WI38 (cell line): Measurements from ENCODE around the gene MAMSTR.

Source experiments
- H3K4me3 ChIP-seq: 2 replicates; pipeline ENCODE4 v1.5.1; 2011; ENCODE audit warnings: low read depth, mild to moderate bottlenecking, control low read depth, low read length
- TF ChIP-seq, protein P1 (sequence below): IDR thresholded peaks from 2 replicates; pipeline ENCODE4 v1.5.1; 2012; ENCODE audit warnings: low read depth, mild to moderate bottlenecking, control low read depth, low read length

The MAMSTR gene

DNA sequence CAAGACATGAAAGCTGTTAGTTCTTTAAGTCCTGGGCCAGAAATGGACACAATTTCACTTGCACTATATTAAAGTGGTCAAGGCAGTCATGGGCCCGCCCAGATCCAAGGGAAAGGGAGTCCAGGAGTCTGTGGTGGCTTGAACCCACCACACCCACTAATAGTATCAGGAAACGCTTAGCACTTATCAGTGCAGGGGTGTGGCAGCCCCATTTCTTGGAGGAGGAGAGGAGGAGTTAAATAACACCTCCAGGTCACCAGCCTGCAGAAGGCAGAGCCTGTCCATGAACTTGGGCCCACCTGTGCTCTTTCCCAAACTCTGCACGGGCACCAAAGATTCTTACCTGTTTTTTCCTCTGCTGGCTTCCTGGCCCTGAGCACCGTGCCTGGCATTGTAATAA lies 41.3 kb downstream of the MAMSTR start:
- no peak overlapping the region for H3K4me3 ChIP-seq
- TF ChIP-seq, protein P1, sequence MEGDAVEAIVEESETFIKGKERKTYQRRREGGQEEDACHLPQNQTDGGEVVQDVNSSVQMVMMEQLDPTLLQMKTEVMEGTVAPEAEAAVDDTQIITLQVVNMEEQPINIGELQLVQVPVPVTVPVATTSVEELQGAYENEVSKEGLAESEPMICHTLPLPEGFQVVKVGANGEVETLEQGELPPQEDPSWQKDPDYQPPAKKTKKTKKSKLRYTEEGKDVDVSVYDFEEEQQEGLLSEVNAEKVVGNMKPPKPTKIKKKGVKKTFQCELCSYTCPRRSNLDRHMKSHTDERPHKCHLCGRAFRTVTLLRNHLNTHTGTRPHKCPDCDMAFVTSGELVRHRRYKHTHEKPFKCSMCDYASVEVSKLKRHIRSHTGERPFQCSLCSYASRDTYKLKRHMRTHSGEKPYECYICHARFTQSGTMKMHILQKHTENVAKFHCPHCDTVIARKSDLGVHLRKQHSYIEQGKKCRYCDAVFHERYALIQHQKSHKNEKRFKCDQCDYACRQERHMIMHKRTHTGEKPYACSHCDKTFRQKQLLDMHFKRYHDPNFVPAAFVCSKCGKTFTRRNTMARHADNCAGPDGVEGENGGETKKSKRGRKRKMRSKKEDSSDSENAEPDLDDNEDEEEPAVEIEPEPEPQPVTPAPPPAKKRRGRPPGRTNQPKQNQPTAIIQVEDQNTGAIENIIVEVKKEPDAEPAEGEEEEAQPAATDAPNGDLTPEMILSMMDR, result no peak

DNA sequence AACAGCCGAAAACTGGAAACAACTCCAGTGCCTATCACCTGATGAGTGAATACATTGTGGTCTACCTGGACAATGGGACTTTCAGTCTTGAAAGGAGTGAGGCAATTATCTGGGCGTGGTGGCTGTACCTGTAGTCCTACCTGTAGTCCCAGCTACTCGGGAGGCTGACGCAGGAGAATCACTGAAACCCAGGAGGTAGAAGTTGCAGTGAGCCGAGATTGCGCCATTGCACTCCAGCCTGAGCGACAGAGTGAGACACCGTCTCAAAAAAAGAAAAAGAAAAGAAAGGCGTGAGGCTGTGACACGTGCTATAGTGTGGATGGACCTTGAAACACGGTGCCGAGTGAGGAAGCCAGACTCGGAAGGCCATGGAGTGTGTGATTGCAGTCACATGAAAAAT lies 42.6 kb downstream of the MAMSTR start:
- H3K4me3 ChIP-seq, result no peak overlapping the region
- TF ChIP-seq, protein P1, result no peak

DNA sequence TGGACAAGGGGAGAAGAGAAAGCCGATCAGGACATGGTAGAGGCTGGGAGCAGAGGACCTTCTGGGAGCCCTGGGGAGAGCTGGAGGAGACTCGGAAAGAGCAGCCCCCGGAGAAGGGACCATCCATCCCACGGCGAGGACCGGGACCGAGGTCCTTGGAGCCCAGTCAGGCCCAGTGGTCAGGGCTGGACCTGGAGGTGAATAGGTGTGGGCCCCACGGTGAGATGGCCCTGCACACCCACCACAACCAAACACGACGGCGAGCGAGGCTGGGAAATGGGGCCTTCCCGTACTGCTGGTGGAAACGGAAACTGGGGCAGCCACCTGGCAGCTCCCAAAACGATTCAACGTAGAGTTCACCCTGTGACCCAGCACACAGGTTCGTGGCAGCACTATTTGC lies 43.0 kb downstream of the MAMSTR start:
- H3K4me3 ChIP-seq, result no peak overlapping the region
- TF ChIP-seq, protein P1, result no peak

DNA sequence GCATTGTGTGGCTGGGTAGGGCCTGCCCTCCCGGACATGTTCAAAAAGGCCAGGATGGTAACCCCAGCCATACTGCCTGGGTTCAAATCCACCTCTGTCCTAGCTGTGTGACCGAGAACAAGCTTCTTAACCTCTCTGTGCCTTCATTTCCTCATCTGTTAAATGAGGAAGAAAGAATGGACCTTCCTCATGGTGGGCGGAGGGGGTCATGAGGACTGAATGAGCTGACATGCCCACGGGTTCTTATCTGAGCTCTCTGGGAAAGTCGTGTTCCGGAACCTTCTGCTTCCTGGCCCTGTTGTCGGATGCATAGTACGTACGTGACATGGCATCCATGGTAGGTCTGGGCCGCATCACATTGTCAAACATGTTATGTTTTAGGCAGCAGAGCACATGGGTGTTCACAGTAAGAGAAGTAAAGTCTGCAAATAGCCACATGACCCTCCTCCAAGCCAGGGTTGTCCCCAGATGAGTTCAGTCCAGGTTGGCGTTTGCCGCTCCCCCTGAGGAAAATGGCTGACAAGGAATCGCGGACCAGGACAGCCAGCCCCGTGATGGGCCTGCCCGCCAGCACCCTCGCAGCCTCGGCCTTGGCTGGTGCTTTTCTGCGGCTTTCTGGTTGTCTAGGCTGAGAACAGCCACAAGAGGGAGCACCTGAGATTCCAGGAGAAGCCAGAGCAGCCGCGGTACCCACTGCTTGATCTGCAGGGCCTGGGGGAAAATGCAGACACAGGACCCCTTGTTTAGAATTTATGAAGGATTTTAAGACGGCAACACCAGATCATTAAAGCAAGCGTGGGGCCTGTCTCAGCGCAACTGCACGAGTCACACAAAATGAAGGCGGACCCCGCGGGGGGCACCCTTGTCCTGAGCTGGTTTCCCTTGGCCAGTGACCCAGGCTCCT lies 44.4 kb downstream of the MAMSTR start:
- H3K4me3 ChIP-seq, result no peak overlapping the region
- TF ChIP-seq, protein P1, result peak; percentile 82

DNA sequence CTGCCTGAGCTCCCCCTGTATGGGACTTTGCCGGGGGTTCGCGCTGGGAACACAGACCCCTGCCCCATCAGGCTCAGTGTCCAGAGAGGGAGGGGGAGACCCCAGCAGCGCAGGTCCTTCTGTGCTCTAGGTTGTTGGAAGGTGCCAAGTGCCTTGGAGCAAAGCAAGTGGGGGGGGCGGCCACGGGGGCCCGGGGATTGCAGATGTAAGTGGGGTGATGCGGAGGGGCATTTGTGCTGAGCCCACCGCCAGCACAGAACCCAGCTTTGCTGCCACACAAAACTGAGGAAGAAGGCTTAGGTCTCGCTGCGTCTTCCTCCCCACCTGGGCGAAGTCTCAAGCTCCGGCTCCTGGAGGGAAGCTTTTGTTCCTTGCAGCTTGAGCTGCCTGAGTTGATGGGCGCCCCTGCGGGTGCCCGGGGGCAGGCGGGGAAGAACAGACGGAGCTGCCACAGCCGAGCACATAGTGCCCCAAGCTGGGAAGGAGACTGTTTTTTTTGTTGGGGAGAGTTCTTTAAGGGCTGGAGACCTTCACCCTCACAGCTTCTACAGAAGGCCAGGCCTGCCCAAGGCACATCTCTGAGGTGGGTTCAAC lies 45.2 kb downstream of the MAMSTR start:
- H3K4me3 ChIP-seq, result no peak overlapping the region
- TF ChIP-seq, protein P1, result no peak

DNA sequence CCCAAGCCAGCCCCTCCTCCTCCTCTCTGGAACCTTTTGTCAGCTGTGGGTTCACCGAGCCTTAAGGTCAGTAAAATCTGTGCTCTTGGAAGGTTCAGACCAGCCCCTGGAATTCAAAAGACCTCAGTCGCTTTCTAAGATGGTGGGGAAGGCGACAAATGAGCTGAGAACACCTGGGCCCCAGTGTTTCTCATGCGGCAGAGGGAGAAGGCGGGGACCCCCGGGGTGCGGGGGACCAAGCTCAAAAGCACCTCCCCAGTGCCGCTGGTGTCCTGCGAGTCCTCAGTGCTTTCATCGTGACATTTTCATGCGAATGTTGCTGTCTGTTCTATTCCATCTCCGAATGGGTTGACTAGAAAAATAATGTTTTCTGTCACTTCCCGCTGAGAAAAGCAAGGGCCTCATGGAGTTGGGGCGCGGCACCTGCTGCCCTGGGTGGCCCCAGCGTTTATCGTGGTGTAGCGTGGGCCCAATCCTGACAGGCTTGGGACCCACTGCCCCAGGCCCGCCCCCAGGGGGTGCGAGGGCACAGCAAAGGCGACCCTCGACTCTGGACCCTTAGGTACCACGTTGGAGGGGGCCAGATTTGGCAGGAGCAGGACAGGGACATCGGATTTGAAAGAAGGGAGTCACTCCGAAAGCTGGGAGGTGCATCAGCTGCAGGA lies 46.0 kb downstream of the MAMSTR start:
- TF ChIP-seq, protein P1, result no peak
- no peak overlapping the region for H3K4me3 ChIP-seq

DNA sequence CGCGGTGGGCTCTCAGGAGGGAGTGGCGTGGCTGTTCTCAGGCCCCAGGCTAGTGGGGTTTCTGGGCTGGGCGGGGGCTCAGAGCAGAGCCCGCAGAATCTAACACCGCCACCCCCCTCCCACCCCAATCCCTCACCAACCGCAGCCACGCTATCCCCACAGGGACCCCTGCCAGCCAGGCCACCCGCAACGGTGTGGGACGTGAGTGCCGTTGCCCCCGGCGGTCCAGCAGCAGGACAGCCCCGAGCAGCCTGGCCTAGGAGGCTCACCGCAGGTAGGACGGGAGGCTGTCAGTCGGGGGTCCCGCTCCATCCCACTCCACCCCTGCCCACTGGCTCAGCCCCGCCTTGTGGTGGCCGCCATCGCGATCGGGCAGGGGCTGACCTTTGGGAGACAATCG lies 46.5 kb downstream of the MAMSTR start, which contains the start of gene NTN5:
NTN5 (minus strand) TSS at position 24 of the 400 bp plus-strand sequence. CDS start 2,031 bp downstream, outside the sequence.
- TF ChIP-seq, protein P1, result no peak
- no peak within 1 kb of the TSS for H3K4me3 ChIP-seq
